Mesothelial cell of epicardium (in vitro differentiated cells): ENCODE results near the gene SETD1A. TPM values are rescaled to one million over a fixed set of nuclear protein-coding genes. Genes with fewer than 3 reads are reported as not detected.
A peak's percentile ranks its signal among the peaks of the same experiment; 100 is the strongest.

ENCODE experiments used
- DNase-seq, 2 experiments: peaks; one replicate each; pipeline ENCODE4 v3.0.0; 2021; ENCODE audit warnings: low spot score in 2 of 2; ENCODE audit not compliant: unreplicated experiment in 2 of 2
- H3K27ac Mint-ChIP-seq: 2 replicates; pipeline ENCODE4 v1.8.0; 2021; ENCODE audit warnings: mixed read lengths
- H3K27me3 Mint-ChIP-seq: 2 replicates; pipeline ENCODE4 v1.8.0; 2021; ENCODE audit warnings: low read depth, mixed read lengths
- H3K36me3 Mint-ChIP-seq: 2 replicates; pipeline ENCODE4 v1.8.0; 2021; ENCODE audit warnings: mixed read lengths
- H3K4me1 Mint-ChIP-seq: 2 replicates; pipeline ENCODE4 v1.8.0; 2021; ENCODE audit warnings: mixed read lengths
- H3K4me3 Mint-ChIP-seq: 2 replicates; pipeline ENCODE4 v1.8.0; 2021; ENCODE audit warnings: mild to moderate bottlenecking, moderate library complexity, mixed read lengths
- H3K9me3 Mint-ChIP-seq: 2 replicates; pipeline ENCODE4 v1.8.0; 2021; ENCODE audit warnings: mixed read lengths
- total RNA-seq: library from RNA; stranded (reverse); gene quantifications from 3 replicates; pipeline ENCODE4 v1.2.1, GENCODE V29; 2021
- TF ChIP-seq, protein P1 (sequence below): fragments of 200-600 bp; sonication (generic); IDR thresholded peaks from one replicate; pipeline ENCODE4 v1.5.0; 2021; ENCODE audit warnings: antibody characterized with exemption; ENCODE audit not compliant: unreplicated experiment

Gene SETD1A
- total RNA-seq, 1 donor from 2014 or later: 36.4 TPM

DNA sequence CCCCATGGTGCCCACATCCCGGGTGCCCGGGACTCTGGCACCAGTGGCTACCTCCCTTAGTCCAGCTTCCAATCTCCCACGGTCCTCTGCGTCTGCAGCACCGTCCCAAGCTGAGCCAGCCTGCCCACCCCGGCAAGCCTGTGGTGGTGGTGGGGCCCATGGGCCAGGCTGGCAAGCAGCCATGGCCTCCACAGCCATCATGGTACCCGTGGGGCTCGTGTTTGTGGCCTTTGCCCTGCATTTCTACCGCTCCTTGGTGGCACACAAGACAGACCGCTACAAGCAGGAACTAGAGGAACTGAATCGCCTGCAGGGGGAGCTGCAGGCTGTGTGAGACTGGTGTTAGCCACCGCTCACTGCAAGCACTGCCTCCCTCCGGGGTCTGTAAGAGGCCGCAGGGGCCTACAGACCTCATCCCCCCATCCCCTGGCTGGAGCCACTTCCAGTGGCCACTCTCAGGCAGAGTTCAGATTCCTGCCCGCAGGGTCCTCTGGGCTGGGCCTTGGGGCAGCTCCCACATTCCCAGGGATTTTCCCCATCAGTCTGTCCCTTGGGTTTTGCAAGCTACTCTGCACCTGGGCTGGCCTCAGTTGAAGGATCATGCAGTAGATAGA is 3.9 kb upstream of the SETD1A start:
- peaks cover 22% of the 10 kb centered on the region for H3K4me1 Mint-ChIP-seq
- DNase-seq: peak in 1 of 2 experiments; percentile 71
- H3K27me3 Mint-ChIP-seq: no peaks in the 10 kb centered on the region
- TF ChIP-seq, protein P1, sequence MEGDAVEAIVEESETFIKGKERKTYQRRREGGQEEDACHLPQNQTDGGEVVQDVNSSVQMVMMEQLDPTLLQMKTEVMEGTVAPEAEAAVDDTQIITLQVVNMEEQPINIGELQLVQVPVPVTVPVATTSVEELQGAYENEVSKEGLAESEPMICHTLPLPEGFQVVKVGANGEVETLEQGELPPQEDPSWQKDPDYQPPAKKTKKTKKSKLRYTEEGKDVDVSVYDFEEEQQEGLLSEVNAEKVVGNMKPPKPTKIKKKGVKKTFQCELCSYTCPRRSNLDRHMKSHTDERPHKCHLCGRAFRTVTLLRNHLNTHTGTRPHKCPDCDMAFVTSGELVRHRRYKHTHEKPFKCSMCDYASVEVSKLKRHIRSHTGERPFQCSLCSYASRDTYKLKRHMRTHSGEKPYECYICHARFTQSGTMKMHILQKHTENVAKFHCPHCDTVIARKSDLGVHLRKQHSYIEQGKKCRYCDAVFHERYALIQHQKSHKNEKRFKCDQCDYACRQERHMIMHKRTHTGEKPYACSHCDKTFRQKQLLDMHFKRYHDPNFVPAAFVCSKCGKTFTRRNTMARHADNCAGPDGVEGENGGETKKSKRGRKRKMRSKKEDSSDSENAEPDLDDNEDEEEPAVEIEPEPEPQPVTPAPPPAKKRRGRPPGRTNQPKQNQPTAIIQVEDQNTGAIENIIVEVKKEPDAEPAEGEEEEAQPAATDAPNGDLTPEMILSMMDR: peak; percentile 62
- H3K9me3 Mint-ChIP-seq: no peaks in the 10 kb centered on the region
- H3K4me3 Mint-ChIP-seq: no peak overlapping the region
- H3K36me3 Mint-ChIP-seq: no peaks in the 10 kb centered on the region
- peak overlapping the region; percentile 77 for H3K27ac Mint-ChIP-seq

DNA sequence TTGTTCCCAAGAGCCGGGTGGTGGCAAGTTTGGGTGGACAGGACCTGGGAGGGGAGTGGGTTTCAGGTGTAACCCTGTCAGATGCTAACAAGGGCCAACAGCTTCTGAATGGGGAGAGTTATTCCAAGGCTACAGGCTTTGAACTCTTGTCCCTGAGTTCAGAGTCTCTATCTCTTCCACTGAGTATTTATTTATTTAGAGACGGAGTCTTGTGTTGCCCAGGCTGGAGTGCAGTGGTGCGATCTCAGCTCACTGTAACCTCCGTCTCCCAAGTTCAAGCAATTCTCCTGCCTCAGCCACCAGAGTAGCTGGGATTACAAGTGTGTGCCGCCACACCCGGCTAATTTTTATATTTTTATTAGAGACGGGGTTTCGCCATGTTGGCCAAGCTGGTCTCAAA is 2.6 kb upstream of the SETD1A start:
- peaks cover 2% of the 10 kb centered on the region for H3K36me3 Mint-ChIP-seq
- no peak overlapping the region for H3K4me3 Mint-ChIP-seq

DNA sequence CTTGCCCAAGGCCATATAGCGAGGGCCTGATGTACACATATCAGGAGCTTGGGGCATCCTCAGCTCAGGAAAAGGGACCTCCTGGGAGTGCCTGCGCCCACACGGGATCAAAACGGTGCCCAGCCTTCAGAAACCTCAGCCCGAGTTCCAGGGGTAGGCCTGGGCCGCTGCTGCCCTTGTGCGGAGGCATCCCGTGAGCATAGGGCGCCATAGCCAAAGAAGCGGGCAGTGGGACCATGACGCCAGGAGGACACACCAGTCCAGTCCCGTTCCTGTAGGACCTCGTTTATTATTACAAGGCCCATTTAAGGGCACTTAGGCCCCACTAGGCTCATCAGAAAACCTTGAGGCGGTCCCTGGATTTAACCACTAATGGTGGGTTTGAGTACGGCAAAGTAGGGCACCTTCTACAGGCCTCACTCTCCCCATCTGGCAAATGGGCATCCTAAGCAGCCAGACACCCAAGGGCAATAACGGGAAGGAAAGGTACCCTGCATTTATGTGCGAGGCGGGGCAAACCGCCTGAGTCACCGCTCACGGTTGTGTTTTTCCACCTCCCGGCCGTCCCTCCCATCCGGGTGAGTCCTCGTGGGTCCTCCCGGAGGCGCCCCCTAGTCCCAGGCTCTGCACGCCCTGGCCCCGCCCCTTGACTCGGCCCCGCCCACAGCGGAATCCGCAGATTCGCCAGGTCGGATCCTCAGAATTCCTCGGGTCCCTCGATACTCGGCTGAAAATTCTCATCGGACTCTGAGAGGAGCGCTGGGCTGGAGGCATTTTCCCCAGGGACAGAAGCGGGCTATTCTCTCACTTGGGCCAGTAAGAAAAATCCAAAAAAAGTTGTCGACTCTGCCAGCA is 726 bp upstream of the SETD1A start:
- Mint-ChIP-seq H3K9me3 (no peaks in the 10 kb centered on the region), H3K27ac (peak overlapping the region; percentile 99), H3K27me3 (no peaks in the 10 kb centered on the region), H3K4me3 (peak overlapping the region; percentile 95), H3K36me3 (peaks cover 15% of the 10 kb centered on the region), H3K4me1 (peaks cover 20% of the 10 kb centered on the region)
- TF ChIP-seq, protein P1: no peak
- DNase-seq: peak; percentile 70 to 86

More for the DNA sequence above, 2.6 kb upstream of the SETD1A start:
- no peaks in the 10 kb centered on the region for H3K9me3 Mint-ChIP-seq
- H3K27me3 Mint-ChIP-seq: no peaks in the 10 kb centered on the region
- no peak for DNase-seq
- peak overlapping the region; percentile 25 for H3K27ac Mint-ChIP-seq
- H3K4me1 Mint-ChIP-seq: peaks cover 26% of the 10 kb centered on the region
- TF ChIP-seq, protein P1: no peak

DNA sequence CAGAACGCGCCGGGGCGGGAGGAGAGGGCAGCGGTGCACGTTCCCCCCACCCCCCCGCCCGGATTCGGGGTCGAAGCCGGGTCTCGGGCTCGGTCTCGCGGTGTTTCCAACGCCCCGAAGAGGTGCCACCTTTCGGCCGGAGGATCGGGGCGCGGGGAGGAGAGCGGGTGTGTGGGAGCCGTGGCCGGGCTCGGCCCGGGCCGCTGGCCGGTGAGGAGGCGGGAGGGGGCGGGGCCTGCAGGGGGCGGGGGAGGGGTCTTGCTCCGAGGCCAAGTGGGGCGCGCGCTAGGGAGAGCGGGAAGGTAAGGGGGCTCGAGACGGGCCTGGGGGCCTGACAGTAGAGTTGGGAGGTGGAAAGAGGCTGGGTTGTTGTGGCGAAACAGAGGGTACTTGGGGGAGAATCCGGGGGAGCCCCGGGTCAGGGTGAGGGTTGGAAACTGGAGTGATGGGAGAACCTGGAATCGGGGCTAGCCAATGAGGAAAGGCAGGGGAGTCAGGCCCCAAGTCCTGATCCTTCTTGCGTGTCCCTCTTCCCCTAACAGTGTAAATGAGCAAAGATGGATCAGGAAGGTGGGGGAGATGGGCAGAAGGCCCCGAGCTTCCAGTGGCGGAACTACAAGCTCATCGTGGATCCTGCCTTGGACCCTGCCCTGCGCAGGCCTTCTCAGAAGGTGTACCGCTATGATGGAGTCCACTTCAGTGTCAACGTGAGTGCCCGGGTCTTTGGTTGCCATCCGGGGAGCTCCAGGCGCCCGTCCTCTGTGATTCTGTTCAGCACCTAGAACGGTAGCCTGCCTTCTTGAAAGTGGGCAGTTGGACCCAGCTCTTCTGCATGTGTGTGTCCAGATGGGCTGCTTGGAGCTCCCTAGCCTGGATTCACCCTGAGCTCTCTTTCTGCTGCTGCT is 873 bp downstream of the SETD1A start:
- no peaks in the 10 kb centered on the region for H3K9me3 Mint-ChIP-seq
- TF ChIP-seq, protein P1: no peak
- H3K27me3 Mint-ChIP-seq: no peaks in the 10 kb centered on the region
- peaks cover 18% of the 10 kb centered on the region for H3K4me1 Mint-ChIP-seq
- peak overlapping the region; percentile 82 for H3K27ac Mint-ChIP-seq
- no peak for DNase-seq
- H3K4me3 Mint-ChIP-seq: peak overlapping the region; percentile 91
- peaks cover 27% of the 10 kb centered on the region for H3K36me3 Mint-ChIP-seq

DNA sequence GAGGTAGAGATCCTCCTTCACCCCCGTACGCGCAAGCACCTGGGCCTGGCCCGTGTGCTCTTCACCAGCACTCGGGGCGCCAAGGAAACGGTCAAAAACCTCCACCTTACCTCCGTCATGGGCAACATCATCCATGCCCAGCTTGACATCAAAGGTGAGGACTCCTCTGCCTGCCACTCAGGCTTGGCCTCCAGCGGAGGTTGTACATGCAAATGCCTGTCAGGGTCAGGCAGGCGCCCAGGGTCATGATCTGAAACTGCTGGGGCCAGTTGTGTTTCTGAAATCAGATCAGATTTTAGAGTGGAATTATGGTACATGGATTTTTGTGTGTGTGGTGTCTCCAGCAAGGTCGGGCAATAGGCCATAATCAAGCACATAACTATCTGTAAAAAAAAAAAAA is 3.8 kb downstream of the SETD1A start:
- Mint-ChIP-seq H3K4me1 (peaks cover 13% of the 10 kb centered on the region), H3K27ac (no peak overlapping the region), H3K27me3 (no peaks in the 10 kb centered on the region), H3K36me3 (peaks cover 42% of the 10 kb centered on the region), H3K9me3 (no peaks in the 10 kb centered on the region), H3K4me3 (no peak overlapping the region)
- no peak for DNase-seq
- TF ChIP-seq, protein P1: no peak
